ENCODE data around the gene CLIP2. TPM values are rescaled to one million over a fixed set of nuclear protein-coding genes. Genes with fewer than 3 reads are reported as not detected.
A peak's percentile ranks its signal among the peaks of the same experiment; 100 is the strongest.

Gene CLIP2
- total RNA-seq, 1 experiment from 2014 or later = 39.9 TPM

GRCh38 chr7:74343281-74344131, 54.3 kb downstream of the CLIP2 start:
- ATAC-seq (peak; percentile 92), DNase-seq (ENCODE audit: low read depth, low spot score) (peak; percentile 27)
- in situ Hi-C loops (cut with HindIII; ENCODE audit: low pct_unique_long_range_greater_than_20kb, low sequenced_read_pairs) = no loop called here

GRCh38 chr7:74344132-74344496, 54.9 kb downstream of the CLIP2 start:
- Histone ChIP-seq H3K4me3 (ENCODE audit: low read depth in 2 of 2, low read length in 2 of 2) (no peak overlapping the region), H3K4me1 (ENCODE audit: control insufficient read depth, insufficient read depth, low read length) (0 out of 2 replicates have a peak, but pooled peaks cover 5% of the 10 kb centered on the region), H3K9me3 (ENCODE audit: control insufficient read depth, insufficient read depth, low read depth, low read length) (no peaks in the 10 kb centered on the region), H3K27ac (ENCODE audit: low read length) (no peak overlapping the region), H3K27me3 (ENCODE audit: control insufficient read depth, insufficient read depth, low read length) (no peaks in the 10 kb centered on the region), H3K36me3 (ENCODE audit: control insufficient read depth, insufficient read depth, low read length) (no peaks in the 10 kb centered on the region)
- CTCF ChIA-PET = no interaction called here
- no peak for TF ChIP-seq TCF7L2 (IDR thresholded peaks at IDR 0.05; ENCODE audit: low read depth, low read length)
- no peak for TF ChIP-seq POLR2AphosphoS5 (IDR thresholded peaks at IDR 0.05; ENCODE audit: low read depth, low read length)
- no peak for TF ChIP-seq SIN3A (IDR thresholded peaks at IDR 0.05; ENCODE audit: borderline replicate concordance, insufficient read depth, low read depth, low read length)
- ATAC-seq (peak; percentile 50; the same call in 1 of the 2 replicates), DNase-seq (ENCODE audit: low read depth, low spot score) (no peak)
- POLR2A ChIA-PET = interaction anchor here (0.7 kb wide), 1 partner anchor 9 kb away, joined by 3 read pairs; no protein-coding TSS in a partner anchor
- intact Hi-C loops (cut with micrococcal nuclease; ENCODE audit: unreplicated experiment) = no loop called here
- in situ Hi-C loops (cut with HindIII; ENCODE audit: low pct_unique_long_range_greater_than_20kb, low sequenced_read_pairs) = no loop called here
- no TSS peak for BruUV-seq (replicated peaks)

More at GRCh38 chr7:74343281-74344131, 54.3 kb downstream of the CLIP2 start:
- TF ChIP-seq, protein P1, sequence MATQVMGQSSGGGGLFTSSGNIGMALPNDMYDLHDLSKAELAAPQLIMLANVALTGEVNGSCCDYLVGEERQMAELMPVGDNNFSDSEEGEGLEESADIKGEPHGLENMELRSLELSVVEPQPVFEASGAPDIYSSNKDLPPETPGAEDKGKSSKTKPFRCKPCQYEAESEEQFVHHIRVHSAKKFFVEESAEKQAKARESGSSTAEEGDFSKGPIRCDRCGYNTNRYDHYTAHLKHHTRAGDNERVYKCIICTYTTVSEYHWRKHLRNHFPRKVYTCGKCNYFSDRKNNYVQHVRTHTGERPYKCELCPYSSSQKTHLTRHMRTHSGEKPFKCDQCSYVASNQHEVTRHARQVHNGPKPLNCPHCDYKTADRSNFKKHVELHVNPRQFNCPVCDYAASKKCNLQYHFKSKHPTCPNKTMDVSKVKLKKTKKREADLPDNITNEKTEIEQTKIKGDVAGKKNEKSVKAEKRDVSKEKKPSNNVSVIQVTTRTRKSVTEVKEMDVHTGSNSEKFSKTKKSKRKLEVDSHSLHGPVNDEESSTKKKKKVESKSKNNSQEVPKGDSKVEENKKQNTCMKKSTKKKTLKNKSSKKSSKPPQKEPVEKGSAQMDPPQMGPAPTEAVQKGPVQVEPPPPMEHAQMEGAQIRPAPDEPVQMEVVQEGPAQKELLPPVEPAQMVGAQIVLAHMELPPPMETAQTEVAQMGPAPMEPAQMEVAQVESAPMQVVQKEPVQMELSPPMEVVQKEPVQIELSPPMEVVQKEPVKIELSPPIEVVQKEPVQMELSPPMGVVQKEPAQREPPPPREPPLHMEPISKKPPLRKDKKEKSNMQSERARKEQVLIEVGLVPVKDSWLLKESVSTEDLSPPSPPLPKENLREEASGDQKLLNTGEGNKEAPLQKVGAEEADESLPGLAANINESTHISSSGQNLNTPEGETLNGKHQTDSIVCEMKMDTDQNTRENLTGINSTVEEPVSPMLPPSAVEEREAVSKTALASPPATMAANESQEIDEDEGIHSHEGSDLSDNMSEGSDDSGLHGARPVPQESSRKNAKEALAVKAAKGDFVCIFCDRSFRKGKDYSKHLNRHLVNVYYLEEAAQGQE (IDR thresholded peaks at IDR 0.05; ENCODE audit: insufficient read depth in 1 of 2, low read depth in 2 of 2, low read length in 1 of 2) = no peak
- TF ChIP-seq, protein P2, sequence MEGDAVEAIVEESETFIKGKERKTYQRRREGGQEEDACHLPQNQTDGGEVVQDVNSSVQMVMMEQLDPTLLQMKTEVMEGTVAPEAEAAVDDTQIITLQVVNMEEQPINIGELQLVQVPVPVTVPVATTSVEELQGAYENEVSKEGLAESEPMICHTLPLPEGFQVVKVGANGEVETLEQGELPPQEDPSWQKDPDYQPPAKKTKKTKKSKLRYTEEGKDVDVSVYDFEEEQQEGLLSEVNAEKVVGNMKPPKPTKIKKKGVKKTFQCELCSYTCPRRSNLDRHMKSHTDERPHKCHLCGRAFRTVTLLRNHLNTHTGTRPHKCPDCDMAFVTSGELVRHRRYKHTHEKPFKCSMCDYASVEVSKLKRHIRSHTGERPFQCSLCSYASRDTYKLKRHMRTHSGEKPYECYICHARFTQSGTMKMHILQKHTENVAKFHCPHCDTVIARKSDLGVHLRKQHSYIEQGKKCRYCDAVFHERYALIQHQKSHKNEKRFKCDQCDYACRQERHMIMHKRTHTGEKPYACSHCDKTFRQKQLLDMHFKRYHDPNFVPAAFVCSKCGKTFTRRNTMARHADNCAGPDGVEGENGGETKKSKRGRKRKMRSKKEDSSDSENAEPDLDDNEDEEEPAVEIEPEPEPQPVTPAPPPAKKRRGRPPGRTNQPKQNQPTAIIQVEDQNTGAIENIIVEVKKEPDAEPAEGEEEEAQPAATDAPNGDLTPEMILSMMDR (IDR thresholded peaks at IDR 0.05) = no peak
- TF ChIP-seq TCF7L2 (IDR thresholded peaks at IDR 0.05; ENCODE audit: low read depth, low read length) (no peak), SIN3A (IDR thresholded peaks at IDR 0.05; ENCODE audit: borderline replicate concordance, insufficient read depth, low read depth, low read length) (no peak), POLR2AphosphoS5 (IDR thresholded peaks at IDR 0.05; ENCODE audit: low read depth, low read length) (no peak)
- BruUV-seq (replicated peaks) = no TSS peak
- no peak overlapping the region for H3K4me3 ChIP-seq (ENCODE audit: low read depth in 2 of 2, low read length in 2 of 2)
- no peak overlapping the region for H3K27ac ChIP-seq (ENCODE audit: low read length)
- 0 out of 2 replicates have a peak, but pooled peaks cover 5% of the 10 kb centered on the region for H3K4me1 ChIP-seq (ENCODE audit: control insufficient read depth, insufficient read depth, low read length)
- H3K36me3 ChIP-seq (ENCODE audit: control insufficient read depth, insufficient read depth, low read length) = no peaks in the 10 kb centered on the region
- intact Hi-C loops (cut with micrococcal nuclease; ENCODE audit: unreplicated experiment) = no loop called here
- no peaks in the 10 kb centered on the region for H3K27me3 ChIP-seq (ENCODE audit: control insufficient read depth, insufficient read depth, low read length)
- ChIA-PET POLR2A (interaction anchor here (0.7 kb wide), 1 partner anchor 9 kb away, joined by 3 read pairs; no protein-coding TSS in a partner anchor), CTCF (no interaction called here)
- H3K9me3 ChIP-seq (ENCODE audit: control insufficient read depth, insufficient read depth, low read depth, low read length) = no peaks in the 10 kb centered on the region

Measured in Panc1 (cell line).